ENCODE results near the gene FRMD5.

- TF ChIP-seq CTCF (IDR thresholded peaks at IDR 0.05) (no peak), POLR2A (IDR thresholded peaks at IDR 0.05) (no peak)
Measured at GRCh38 chr15:44227584-44227983, 32.5 kb upstream of the FRMD5 start.

Measured in sigmoid colon (tissue), 3 donors.